HEK293T (cell line): ENCODE data around the gene CFC1.
"Not testable (repeated sequence)": the region's sequence is repeated elsewhere in the genome, so short reads cannot be mapped to it uniquely, and the experiment has no call there.

Experiments
- BHLHE40 ChIP-seq: fragments of 450-650 bp; IDR thresholded peaks from 2 replicates; pipeline ENCODE4 v1.6.1; 2016; ENCODE audit warnings: mild to moderate bottlenecking, moderate library complexity, borderline replicate concordance
- FOXM1 ChIP-seq: fragments of 450-650 bp; IDR thresholded peaks from 2 replicates; pipeline ENCODE4 v1.6.1; 2017; ENCODE audit warnings: mild to moderate bottlenecking, borderline replicate concordance

GRCh38 chr2:130608276-130609001 is 9.1 kb upstream of the CFC1 start:
- TF ChIP-seq FOXM1, BHLHE40: not testable (repeated sequence)
